SK-N-SH (cell line): Measurements from ENCODE around the gene SAP30L. TPM values are rescaled to one million over a fixed set of nuclear protein-coding genes. Genes with fewer than 3 reads are reported as not detected.

ENCODE experiments used
- CTCF ChIA-PET: fragments of 300-600, 350-600 bp; formaldehyde crosslinking; extraction: SDS; loops from one replicate; lab custom pipeline; 2021; lab: Yijun Ruan, JAX
- POLR2A ChIA-PET: fragments of 350-600 bp; sonication (Branson Sonifier 250); formaldehyde crosslinking; extraction: SDS; loops from one replicate; lab custom pipeline; 2020; ENCODE audit warnings: antibody characterized with exemption, inconsistent platforms; lab: Yijun Ruan, JAX
- DNase-seq: peaks from one replicate; pipeline ENCODE4 v3.0.0; 2012
- H2AFZ ChIP-seq: fragments of 200-600 bp; sonication (generic); 2 replicates; pipeline ENCODE4 v1.8.1; 2016; ENCODE audit warnings: antibody characterized with exemption, mild to moderate bottlenecking, low read depth
- H3F3A ChIP-seq: fragments of 200-600 bp; sonication (generic); replicated peaks from 2 replicates; pipeline ENCODE3; 2016; ENCODE audit warnings: antibody characterized with exemption, mild to moderate bottlenecking; ENCODE audit not compliant: insufficient read depth
- H3K27ac ChIP-seq, 2 experiments: fragments of 200-500 bp in 1 of 2; fragments of 200-600 bp in 1 of 2; sonication (Bioruptor generic) in 1 of 2; sonication (generic), shearing (Covaris generic) in 1 of 2; 2 replicates each; pipeline versions ENCODE4 v1.5.1 to v1.6.1; 2014 to 2016; ENCODE audit warnings: low read depth in 2 of 2, inconsistent platforms in 1 of 2, low read length in 1 of 2, mild to moderate bottlenecking in 1 of 2, mixed read lengths in 1 of 2
- H3K27me3 ChIP-seq: fragments of 200-600 bp; sonication (generic), shearing (Covaris generic); 2 replicates; pipeline ENCODE4 v1.6.1; 2016; ENCODE audit warnings: mixed run types; ENCODE audit not compliant: insufficient read depth
- H3K36me3 ChIP-seq, 2 experiments: fragments of 200-500 bp in 1 of 2; fragments of 200-600 bp in 1 of 2; sonication (Bioruptor generic) in 1 of 2; sonication (generic) in 1 of 2; replicated peaks in 1 of 2; 2 replicates each; pipeline versions ENCODE3 to v1.5.1; 2014 to 2016; ENCODE audit warnings: low read length in 1 of 2, mild to moderate bottlenecking in 1 of 2; ENCODE audit not compliant: insufficient read depth in 2 of 2, control insufficient read depth in 1 of 2
- H3K4me1 ChIP-seq, 2 experiments: fragments of 200-500 bp in 1 of 2; fragments of 200-600 bp in 1 of 2; sonication (Bioruptor generic) in 1 of 2; sonication (generic), shearing (Covaris generic) in 1 of 2; 2 replicates each; pipeline versions ENCODE4 v1.5.1 to v1.6.1; 2014 to 2016; ENCODE audit warnings: low read depth in 1 of 2, low read length in 1 of 2, mixed run types in 1 of 2; ENCODE audit not compliant: insufficient read depth in 2 of 2, control insufficient read depth in 1 of 2
- H3K4me2 ChIP-seq: fragments of 200-600 bp; sonication (generic), shearing (Covaris generic); 2 replicates; pipeline ENCODE4 v1.6.1; 2017; ENCODE audit warnings: mixed run types
- H3K4me3 ChIP-seq, 2 experiments: fragments of 200-500 bp in 1 of 2; fragments of 200-600 bp in 1 of 2; sonication (Bioruptor generic) in 1 of 2; sonication (generic), shearing (Covaris generic) in 1 of 2; 2 replicates each; pipeline versions ENCODE4 v1.5.1 to v1.8.1; 2014 to 2016; ENCODE audit warnings: low read depth in 2 of 2, inconsistent platforms in 1 of 2, low read length in 1 of 2, mild to moderate bottlenecking in 1 of 2, mixed read lengths in 1 of 2, moderate library complexity in 1 of 2
- H3K79me2 ChIP-seq: fragments of 200-600 bp; sonication (generic); 2 replicates; pipeline ENCODE4 v1.8.1; 2017; ENCODE audit warnings: mild to moderate bottlenecking; ENCODE audit not compliant: insufficient read depth
- H3K9ac ChIP-seq: fragments of 200-600 bp; sonication (generic); 2 replicates; pipeline ENCODE4 v1.6.1; 2017; ENCODE audit warnings: mixed run types
- H3K9me2 ChIP-seq: fragments of 200-600 bp; sonication (generic); 2 replicates; pipeline ENCODE4 v1.6.1; 2017; ENCODE audit warnings: mixed run types
- H3K9me3 ChIP-seq: fragments of 200-600 bp; sonication (generic); 2 replicates; pipeline ENCODE4 v1.6.1; 2017; ENCODE audit warnings: mixed run types, mild to moderate bottlenecking, moderate library complexity
- H4K20me1 ChIP-seq: fragments of 200-600 bp; sonication (generic); 2 replicates; pipeline ENCODE4 v1.6.1; 2017; ENCODE audit warnings: mild to moderate bottlenecking, mixed run types; ENCODE audit not compliant: insufficient read depth
- CHD2 ChIP-seq: fragments of 150-350 bp; IDR thresholded peaks from 2 replicates; pipeline ENCODE4 v1.6.1; 2018; ENCODE audit warnings: low read length; ENCODE audit not compliant: partially characterized antibody
- CTCF ChIP-seq: fragments of 200-600 bp; sonication (generic); IDR thresholded peaks from 2 replicates; pipeline ENCODE4 v1.6.1; 2017; ENCODE audit warnings: antibody characterized with exemption, mild to moderate bottlenecking, moderate library complexity
- ELF1 ChIP-seq: IDR thresholded peaks from 2 replicates; pipeline ENCODE4 v1.4.0; 2012
- EZH2phosphoT487 ChIP-seq: fragments of 200-600 bp; sonication (generic); IDR thresholded peaks from 2 replicates; pipeline ENCODE4 v1.6.1; 2017; ENCODE audit warnings: low read depth, mixed run types, mild to moderate bottlenecking, antibody characterized with exemption, moderate library complexity, borderline replicate concordance
- FOSL2 ChIP-seq: IDR thresholded peaks from 2 replicates; pipeline ENCODE4 v1.4.0; 2012; ENCODE audit warnings: low read depth, mild to moderate bottlenecking, moderate library complexity, borderline replicate concordance
- GABPA ChIP-seq: IDR thresholded peaks from 2 replicates; pipeline ENCODE4 v1.4.0; 2012; ENCODE audit warnings: low read depth, mild to moderate bottlenecking
- IRF3 ChIP-seq: fragments of 150-350 bp; IDR thresholded peaks from 2 replicates; pipeline ENCODE4 v1.6.1; 2016; ENCODE audit warnings: mild to moderate bottlenecking, low read depth, low read length
- MAX ChIP-seq: IDR thresholded peaks from 2 replicates; pipeline ENCODE4 v1.4.0; 2012; ENCODE audit warnings: low read depth
- NRF1 ChIP-seq: IDR thresholded peaks from 2 replicates; pipeline ENCODE4 v1.6.1; 2012; ENCODE audit warnings: low read depth, mild to moderate bottlenecking, low read length
- RCOR1 ChIP-seq: fragments of 150-350 bp; IDR thresholded peaks from 2 replicates; pipeline ENCODE4 v1.6.1; 2017; ENCODE audit warnings: antibody characterized with exemption, low read length
- REST ChIP-seq: IDR thresholded peaks from 2 replicates; pipeline ENCODE4 v1.6.1; 2012; ENCODE audit warnings: mild to moderate bottlenecking, low read depth, low read length, moderate library complexity
- RXRA ChIP-seq: IDR thresholded peaks from 2 replicates; pipeline ENCODE4 v1.4.0; 2012; ENCODE audit warnings: low read depth, mild to moderate bottlenecking, borderline replicate concordance
- SIN3A ChIP-seq: IDR thresholded peaks from 2 replicates; pipeline ENCODE4 v1.6.1; 2012; ENCODE audit warnings: low read depth, mild to moderate bottlenecking, low read length, moderate library complexity, borderline replicate concordance
- SMC3 ChIP-seq: IDR thresholded peaks from 2 replicates; pipeline ENCODE4 v1.6.1; 2012; ENCODE audit warnings: low read depth, low read length, improper control_type of control experiment
- TAF1 ChIP-seq: IDR thresholded peaks from 2 replicates; pipeline ENCODE4 v1.6.1; 2012; ENCODE audit warnings: low read depth, mild to moderate bottlenecking, low read length, moderate library complexity, borderline replicate concordance
- TEAD4 ChIP-seq: IDR thresholded peaks from 2 replicates; pipeline ENCODE4 v1.4.0; 2012; ENCODE audit warnings: mild to moderate bottlenecking, borderline replicate concordance; ENCODE audit not compliant: insufficient read depth
- WGBS: methylation state at CpG from one replicate; pipeline ENCODE4 v1.1.6; 2017; ENCODE audit warnings: low lambda C conversion rate; 5-methylcytosine and 5-hydroxymethylcytosine counted together
- polyA plus RNA-seq, 3 experiments: library from polyadenylated mRNA; depleted of rRNA; stranded (reverse); fragments of >200 nt; gene quantifications; 2 replicates each; pipeline ENCODE4 v1.2.3, GENCODE V29; 2012

SAP30L gene
- polyA plus RNA-seq, 1 of the 3 experiments (the other 2 are of a cell fraction), result 26.6 TPM

- Histone ChIP-seq H3K4me3 (no peak overlapping the region), H4K20me1 (no peaks in the 10 kb centered on the region), H3K36me3 (peaks cover 29 to 33% of the 10 kb centered on the region in 2 experiments), H3K9me3 (no peaks in the 10 kb centered on the region), H3K79me2 (no peaks in the 10 kb centered on the region), H3K27ac (no peak overlapping the region), H3K4me1 (peaks cover 4 to 9% of the 10 kb centered on the region in 2 experiments; a peak in 2 of 4 replicates), H2AFZ (no peak overlapping the region), H3K9ac (no peak overlapping the region), H3K4me2 (no peak overlapping the region), H3F3A (no peaks in the 10 kb centered on the region), H3K9me2 (no peaks in the 10 kb centered on the region), H3K27me3 (no peaks in the 10 kb centered on the region)
- ChIA-PET POLR2A (no interaction called here), CTCF (interaction anchor here (0.7 to 7.3 kb wide), 22 partner anchors 11 to 431 kb away, joined by 3 to 105 read pairs (median 8); partner anchors contain the start of gene GALNT10)
- WGBS, result 94% methylated on average over 8 of the region's 8 CpGs
- no peak for TF ChIP-seq RCOR1
- no peak for TF ChIP-seq ELF1
- no peak for TF ChIP-seq SIN3A
- no peak for TF ChIP-seq FOSL2
- TF ChIP-seq MAX, result no peak
- TF ChIP-seq GABPA, result no peak
- no peak for TF ChIP-seq TAF1
- no peak for DNase-seq
These were observed 39.6 kb upstream of the SAP30L start for GRCh38 chr5:154406231-154406630.

GRCh38 chr5:154406826-154407225 lies 39.0 kb upstream of the SAP30L start:
- no peak for TF ChIP-seq RXRA
- no peak for TF ChIP-seq NRF1
- TF ChIP-seq TEAD4, result no peak
- TF ChIP-seq IRF3, result no peak
- no peak for TF ChIP-seq CHD2
- no peak for TF ChIP-seq SMC3
- no peak for TF ChIP-seq EZH2phosphoT487
- TF ChIP-seq REST, result no peak
- TF ChIP-seq CTCF, result no peak

More at GRCh38 chr5:154406826-154407225, 39.0 kb upstream of the SAP30L start:
- no peak overlapping the region for H3K27ac ChIP-seq
- H4K20me1 ChIP-seq, result no peaks in the 10 kb centered on the region
- no peak for DNase-seq
- H3K36me3 ChIP-seq, result peaks cover 31 to 37% of the 10 kb centered on the region in 2 experiments
- no peaks in the 10 kb centered on the region for H3K27me3 ChIP-seq
- H3K4me2 ChIP-seq, result no peak overlapping the region
- no peaks in the 10 kb centered on the region for H3K79me2 ChIP-seq
- H3K9me2 ChIP-seq, result no peaks in the 10 kb centered on the region
- no peaks in the 10 kb centered on the region for H3K9me3 ChIP-seq
- H3K4me3 ChIP-seq, result no peak overlapping the region
- H2AFZ ChIP-seq, result no peak overlapping the region
- WGBS, result 94% methylated on average over 4 of the region's 4 CpGs
- H3K4me1 ChIP-seq, result peaks cover 4 to 6% of the 10 kb centered on the region in 2 experiments; a peak in 1 of 4 replicates
- H3K9ac ChIP-seq, result no peak overlapping the region
- no peaks in the 10 kb centered on the region for H3F3A ChIP-seq
- POLR2A ChIA-PET, result no interaction called here
- CTCF ChIA-PET, result interaction anchor here (0.7 to 7.3 kb wide), 10 partner anchors 13 to 338 kb away, joined by 3 to 105 read pairs (median 4); no protein-coding TSS in a partner anchor
